DMS79 (cell line): ENCODE measurements around the gene CELF4.

Experiments
- DNase-seq: peaks from one replicate; lab custom pipeline; 2025; lab: John Stamatoyannopoulos, UW

Gene CELF4

DNA sequence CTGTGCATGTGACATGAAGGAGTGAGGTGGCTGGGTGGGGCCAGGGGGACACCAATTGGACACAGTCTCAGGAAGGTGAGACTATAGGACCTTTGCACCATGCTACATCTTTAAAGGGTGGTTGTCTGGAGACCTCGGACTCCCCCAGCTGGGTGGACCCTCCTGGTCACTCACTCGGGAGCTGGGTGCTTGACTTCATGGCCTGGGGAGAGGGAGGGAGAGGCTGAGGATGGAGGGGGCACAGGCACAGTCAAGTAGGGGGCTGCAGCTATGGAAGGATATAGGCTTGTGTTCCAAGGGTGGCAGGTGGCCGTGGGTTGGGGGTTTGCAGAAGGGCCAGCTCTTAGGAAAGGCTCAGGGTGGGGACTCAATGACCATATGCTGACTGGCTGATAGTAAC, 7.1 kb upstream of the CELF4 start:
- no peak for DNase-seq

DNA sequence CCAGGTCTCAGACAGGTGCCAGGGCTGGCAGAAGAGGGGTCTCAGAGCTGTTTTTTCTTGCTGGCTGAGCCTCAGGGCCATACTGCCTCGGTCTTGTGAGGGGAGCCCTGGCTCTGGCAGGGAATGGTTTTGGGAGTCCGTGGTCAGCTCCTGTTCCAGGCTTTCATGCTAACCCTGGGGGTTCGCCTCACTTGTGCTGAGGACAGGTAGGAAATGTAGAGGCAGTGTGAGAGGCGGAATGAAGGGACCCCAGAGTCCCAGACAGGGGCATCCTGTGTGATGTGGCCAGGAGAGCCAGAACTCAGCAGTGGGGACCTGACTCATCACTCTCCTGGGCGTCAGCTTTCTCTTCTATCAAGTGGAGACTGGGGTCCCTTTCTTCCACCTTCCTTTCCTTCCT, 5.7 kb upstream of the CELF4 start:
- no peak for DNase-seq

DNA sequence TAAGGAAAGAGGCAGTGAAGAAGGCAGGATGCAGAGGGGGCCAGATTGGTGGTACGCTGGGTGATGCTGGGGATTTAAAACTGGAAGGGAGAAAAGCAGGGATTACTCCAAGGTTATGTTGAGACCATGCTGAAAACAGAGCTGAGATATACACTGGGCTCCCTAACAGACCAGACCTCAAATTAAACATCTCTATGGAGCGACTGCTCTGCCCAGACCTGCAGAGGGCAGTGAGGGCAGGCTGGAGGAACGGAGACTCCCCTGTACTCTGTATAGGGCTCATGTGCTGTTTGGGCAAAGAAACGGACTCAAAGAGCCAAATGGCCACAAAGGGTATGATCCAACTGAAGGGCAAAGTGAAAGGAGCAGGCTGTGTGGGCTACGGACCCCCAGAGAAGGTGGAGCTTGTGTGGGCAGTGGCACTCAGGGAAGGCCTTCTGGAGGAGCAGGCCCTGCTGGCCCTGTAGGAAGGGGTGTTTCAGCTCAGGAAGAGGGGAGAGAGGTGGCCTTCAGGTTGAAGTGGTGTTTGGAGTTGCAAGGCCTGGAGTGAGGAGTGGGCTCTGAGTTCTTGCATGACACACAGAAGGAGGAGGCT, 4.8 kb upstream of the CELF4 start:
- DNase-seq = peak; percentile 74

DNA sequence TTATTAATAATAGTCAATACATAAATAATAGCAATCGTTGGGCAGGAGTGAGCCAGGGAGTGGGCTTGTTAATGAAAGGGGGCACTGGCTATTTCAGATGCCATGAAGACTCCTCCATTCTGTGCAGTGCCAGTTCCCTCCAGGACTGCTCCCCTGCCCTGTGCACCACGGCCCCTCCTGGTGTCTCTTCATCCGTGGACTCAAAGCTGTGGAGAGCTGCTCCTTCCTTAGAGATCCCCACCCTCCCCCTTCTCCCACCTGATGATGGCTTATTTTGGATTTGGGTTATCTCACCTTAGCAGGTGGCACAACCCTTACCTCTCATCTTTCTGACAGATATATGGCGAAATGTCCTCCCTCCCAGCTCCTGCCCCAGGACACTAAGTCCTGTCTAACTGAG, 3.1 kb upstream of the CELF4 start:
- no peak for DNase-seq

DNA sequence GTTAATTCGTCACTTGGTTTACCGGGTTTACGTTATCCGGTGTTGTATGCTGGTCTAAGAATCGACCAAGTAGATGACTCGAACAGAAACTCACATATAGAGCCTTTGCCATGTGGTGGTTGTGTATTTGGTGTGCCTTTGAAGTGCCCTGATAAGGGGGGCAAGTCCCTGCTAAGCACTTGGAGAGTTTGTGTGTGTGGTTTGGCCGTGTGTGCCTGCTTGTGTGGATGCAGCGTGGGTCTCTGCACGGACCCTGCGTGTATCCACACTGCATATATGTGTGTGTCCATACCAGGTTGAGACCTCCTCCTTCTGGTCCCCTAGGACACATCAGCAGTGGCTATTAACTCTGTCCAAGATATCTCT, 2.4 kb upstream of the CELF4 start:
- peak; percentile 61 for DNase-seq

DNA sequence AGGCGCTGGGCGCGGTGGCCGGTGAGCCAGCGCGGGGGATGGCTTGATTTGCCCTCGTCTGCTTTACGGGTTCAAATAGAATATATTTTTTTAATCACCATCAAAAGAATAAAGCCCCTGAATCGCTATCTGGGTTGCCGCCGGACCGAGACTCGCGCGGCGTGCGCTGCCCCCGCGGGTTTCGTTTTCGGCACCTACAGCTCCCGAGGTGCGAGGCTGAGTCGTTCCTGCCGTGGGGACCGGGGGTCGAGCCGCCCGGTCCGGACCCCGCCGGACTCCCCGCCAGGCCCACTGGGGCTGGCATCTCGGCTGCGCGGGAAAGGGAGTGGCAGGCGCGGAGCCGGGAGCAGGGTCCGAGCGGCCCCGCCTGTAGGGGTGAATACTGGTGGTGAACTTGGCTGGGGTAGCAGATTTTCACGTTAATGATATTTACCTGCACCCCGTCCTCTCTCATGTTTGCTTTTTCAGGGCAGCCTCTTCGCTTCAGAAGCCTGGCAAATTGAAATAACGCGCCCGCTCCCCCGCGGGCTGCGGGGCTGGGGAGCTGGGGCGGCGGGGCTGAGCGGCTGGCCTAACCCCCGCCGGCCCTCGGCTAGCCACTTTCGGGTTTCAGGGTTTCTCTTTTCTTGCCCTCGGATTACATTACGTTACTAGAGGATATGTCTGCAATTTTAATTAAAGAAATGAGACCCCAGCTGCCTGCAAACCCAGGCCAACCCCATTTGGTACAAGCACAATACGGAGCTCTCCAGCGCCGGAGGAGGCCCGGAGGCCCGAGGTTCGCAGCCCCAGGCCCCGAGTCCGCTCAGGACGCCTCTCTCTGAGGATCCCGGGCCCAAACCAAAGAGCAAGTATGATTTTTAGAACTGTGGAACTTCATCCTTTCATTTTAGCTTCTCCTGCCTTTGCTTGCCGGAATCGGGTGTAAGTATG, 1.7 kb upstream of the CELF4 start:
- DNase-seq = peak; percentile 45

DNA sequence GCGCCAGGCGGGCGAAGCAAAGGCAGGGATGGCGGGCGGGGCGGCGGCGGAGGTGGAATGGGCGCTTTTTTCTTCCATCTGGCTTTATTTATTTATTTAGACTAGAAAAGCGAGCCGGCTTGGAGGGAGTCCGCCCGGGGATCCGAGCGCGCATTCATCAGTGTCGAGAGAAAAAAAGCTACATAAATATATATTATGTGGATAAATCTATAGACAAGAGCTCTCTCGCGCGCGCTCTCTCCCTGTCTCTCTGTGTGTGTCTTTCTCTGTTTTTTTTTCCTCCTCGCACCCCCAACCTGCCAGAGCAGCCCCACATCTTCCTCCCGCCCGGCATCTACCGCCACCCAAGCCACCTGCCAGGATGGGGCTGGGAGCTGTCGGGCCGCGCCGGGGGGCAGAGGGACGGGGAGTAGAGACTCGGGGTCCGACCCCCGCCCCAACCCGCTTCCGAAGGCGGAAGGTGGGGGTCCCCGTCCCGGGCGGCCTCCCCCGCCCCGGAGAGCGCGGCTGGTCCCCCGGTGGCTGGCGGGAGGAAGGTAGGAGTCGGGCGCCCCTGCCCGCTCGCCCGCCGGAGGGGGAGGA, 972 bp upstream of the CELF4 start:
- peak; percentile 38 for DNase-seq

DNA sequence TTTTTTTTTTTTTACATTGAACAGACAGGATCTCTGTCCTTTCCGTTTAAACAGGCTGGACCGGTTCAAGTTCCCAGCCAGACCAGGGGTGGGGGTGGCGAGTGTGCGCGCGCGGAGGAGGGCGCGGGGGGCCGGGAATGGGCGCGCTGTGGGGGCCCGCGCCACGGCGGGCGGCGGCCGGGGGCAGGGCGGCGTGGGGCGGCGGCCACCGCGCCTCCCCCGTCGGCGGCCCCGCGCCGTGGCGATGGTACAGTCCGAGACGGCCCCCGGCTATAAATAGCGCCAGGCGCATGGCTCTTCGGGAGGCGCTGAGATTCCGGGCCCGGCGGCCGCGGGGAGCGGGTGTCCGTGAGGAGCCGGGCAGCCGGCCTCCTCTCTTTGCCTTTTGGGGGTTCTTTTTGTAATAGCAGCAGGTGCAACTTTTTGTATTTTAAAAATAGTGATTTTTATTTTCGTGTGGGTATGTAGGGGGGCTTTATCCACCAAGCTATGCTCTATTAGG, 430 bp upstream of the CELF4 start:
- DNase-seq = peak; percentile 89

DNA sequence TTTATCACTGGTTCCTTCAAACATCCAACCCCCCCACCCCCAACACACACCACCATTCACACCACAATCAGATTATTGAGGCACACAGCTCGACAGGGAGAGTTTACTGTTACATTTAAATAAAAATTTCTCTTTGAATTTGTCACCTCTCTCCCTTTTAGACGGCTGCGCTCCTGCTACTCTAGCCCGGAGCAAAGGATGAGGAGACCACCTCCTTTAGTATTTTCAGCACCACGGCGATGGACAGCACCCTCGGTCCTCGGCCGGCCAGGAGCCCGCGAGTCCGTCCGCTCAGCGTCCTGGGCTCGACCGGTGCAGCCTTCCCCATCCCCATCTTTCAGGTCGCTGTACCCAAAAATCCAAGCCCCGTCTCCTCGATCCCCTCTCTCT, 892 bp downstream of the CELF4 start:
- DNase-seq = no peak

DNA sequence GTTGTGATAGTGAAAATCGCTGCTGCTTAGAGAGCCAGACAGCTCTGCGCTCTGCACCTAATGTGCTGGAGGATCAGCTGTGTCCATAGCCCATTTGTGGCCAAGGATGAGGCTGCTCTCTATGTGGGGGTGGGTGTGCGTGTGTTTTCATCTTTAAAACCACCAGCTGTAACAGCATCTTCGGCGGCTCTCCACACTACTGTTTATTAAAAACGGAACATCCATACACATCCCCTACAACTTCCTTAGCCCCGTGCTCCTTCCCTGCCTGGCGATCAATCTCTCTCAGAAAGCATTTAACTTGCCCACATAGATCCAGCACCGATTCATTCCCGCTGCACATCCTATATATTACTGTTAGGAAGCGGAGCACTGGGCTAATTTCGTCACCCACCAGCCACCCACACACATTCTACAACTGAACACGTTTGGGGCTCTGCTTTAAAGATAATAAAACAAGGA, 1.6 kb downstream of the CELF4 start:
- peak; percentile 41 for DNase-seq

DNA sequence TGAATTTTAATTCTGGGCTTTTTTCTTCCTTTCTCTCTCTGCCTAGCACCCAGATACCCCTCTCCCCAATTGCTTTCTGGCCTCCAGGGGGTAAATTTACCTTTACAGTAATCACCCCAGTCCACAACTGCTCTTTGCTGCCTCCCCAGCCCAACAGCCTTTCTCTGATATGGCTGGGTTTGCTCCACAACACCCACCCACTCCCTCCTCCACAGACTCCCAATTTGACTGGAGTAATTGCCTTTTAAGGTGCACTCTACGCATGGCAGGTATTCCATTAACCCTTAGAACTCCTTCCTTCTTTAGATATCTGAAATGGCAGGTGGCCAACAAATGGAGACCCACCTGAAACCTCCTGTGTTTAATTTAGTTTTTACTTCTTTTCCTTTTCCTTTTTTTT, 3.6 kb downstream of the CELF4 start:
- DNase-seq = peak; percentile 12

DNA sequence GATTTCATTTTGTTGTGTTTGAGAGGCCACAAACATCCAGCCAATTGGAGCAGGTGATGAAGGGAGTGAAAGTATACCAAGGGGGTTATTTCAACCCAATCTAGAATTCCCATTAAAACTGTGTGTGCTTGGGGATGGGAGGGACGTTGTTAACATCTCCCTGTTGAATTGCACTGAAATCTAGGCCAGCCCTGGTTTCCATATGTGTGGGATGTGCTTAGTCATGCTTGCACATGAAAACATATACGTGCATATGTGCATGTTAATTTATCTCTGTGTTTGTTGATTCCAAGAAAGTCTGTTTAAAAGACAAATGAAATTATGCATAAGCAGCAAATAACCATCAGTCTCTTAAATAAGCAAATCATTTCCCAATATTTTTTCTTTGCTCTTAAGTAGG, 5.6 kb downstream of the CELF4 start:
- DNase-seq = no peak

DNA sequence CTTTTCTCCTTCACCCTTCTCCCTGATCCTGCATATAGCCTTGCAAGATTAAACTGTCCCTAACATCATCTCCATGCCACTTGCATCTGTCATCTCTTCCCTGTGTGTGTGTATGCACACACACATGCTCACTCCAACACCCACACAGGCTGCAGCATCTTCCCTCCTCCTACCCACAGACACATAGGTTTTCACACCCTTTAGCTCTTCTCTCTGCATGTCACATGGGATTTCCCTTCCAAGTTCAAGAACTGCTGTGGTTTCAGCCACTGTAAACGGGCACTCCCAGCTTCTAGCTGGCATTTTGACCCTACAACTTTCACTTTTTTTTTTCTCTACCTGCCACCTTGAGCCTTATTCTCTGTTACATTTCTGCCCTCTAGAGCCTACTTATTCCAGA, 6.4 kb downstream of the CELF4 start:
- no peak for DNase-seq

DNA sequence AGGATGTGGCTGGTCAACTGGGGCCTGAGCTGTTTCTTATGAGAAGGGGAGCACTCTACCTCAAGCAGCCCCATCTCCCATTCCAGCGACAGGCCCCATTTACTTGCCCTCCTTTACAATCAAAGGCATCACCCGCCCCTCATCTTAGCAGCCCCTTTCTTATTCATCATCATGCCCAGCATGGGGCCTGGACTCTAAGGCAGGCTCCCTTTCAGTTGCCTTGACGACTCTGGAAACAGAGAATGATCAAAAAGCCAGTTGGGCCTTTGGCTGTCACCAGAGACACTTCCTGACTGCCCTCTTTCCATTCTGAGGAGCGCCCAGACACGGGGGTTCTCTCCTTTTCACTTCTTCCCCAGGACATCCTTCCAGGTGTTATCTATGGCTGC, 11.2 kb downstream of the CELF4 start:
- DNase-seq = no peak

DNA sequence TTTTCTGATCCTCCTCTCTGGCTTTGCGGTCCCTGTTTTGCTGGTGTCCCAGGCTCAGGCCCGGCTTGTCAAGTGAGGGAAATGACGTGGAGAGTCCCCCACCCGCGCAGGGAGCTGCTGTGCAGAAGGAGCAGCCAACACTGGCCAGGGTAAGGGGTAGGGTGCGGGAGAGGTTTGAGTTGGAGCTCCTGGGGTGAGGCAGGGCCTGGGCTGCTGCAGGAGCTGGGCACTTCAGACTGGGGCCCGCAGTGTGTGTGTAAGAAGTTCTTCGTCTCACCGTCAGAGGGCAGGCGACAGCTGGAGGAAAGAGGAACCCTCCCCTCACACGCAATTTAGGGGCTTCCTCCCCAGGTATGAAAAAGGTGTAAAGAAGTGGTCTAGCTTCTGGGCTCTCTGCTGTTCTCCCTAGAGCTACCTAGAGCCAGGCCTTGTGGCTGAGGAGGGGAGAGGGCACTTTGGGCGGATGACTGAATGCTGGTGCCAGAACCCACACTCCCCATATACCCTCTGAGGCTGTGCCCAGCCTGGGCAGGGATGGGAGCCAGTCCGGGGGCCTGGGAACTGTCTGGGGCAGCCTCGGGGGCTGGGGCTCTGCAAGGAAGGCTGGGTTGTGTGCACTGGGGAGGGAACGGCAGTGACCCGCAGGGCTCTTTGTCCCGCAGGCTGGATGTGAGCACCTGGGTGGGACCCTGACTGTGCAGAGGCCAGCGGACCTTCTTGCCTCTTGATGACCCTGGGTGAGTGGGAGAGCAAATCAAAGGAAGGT, 11.8 kb downstream of the CELF4 start:
- DNase-seq = no peak

DNA sequence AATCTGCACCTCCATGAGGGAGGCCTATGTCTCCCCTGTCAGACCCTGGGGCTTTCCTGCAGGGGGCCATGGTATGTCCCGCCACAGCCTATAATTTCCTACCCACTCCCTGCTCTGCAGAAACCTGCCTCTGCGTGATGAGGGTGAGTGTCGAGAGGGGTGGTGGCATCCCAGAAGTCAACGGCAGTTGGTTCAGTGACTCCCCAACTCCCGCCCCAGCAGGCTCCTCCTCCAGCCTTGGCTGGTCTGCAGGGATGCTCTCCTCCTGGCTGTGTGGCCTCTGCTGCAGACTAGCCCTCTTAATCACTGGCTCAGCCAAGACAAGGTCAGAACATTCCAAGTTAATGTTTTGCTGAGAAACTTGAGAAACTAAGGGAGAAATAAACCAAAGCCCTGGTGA, 13.3 kb downstream of the CELF4 start:
- DNase-seq = no peak

DNA sequence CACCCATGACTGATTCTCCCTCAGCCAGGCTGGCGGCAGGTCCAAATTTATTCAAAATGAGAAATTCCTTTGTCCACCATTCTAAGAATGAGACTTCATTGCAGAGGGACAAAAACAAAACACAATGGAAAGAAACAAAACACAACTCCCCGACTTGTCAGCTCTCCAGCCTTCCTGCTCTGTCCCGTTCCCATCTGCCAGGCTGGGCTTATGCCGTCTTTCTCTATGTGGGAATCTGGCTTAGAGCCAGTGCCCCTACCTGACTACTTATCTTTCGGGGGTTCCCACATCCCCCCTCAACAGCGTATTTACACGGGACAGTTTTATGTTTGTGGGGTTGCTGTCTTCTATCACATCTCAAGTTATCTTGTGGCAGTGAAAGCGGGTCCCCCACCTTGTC, 13.8 kb downstream of the CELF4 start:
- DNase-seq = no peak

DNA sequence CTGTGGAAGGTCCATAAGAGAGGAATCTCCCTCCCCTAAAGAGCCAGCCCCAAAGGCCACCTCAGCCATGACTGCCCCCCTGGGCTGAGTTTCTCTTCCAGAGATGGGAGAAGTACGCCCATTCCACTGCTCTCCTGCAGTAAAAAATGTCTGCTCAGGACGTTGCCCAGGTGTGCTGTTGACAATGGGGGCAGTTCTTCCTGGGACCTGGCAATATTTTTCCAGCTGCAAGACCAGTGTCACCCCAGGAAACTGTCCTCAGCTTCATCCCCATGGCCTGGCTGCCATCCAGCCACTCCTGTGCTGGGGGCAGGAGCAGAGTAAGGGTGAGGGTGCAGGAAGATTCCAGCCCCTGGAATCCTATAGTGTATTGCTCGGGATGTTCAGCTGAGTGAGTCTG, 14.3 kb downstream of the CELF4 start:
- no peak for DNase-seq

DNA sequence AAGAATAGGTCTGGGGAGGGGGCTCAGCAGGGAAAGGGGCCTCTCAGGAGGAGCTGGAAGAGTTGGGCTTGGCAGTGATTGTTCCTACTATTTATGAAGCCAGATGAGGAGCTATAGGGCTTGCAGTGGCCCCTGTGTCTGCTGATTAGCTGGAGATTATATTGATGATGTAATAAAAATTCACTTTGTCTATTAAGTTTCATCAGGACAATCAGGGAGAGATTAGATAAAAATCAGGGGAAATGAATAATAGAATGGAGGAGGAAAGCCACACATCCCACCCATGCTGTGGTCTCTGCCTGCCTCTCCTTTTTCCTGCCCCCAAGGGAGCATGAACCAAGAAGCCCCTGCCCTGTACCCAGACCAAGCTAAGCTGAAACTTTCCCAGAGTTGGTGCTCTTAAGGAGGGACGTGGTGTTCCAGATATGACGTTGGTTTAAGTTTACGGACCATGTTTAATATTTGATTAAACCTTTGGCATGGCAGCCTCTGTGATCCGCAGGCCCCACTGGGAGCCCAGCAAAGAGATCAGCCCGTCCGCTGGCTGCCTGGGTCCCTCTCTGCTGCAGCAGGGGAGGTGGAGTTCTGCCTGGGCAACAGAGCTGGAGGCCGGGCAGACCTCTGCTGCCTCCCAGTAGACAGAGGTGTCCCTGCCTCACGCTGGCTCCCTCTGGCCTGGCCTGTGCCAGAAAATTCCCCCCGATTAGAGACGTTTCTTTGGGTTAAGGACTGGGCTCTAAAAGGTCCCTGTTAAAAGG, 15.3 kb downstream of the CELF4 start:
- no peak for DNase-seq

DNA sequence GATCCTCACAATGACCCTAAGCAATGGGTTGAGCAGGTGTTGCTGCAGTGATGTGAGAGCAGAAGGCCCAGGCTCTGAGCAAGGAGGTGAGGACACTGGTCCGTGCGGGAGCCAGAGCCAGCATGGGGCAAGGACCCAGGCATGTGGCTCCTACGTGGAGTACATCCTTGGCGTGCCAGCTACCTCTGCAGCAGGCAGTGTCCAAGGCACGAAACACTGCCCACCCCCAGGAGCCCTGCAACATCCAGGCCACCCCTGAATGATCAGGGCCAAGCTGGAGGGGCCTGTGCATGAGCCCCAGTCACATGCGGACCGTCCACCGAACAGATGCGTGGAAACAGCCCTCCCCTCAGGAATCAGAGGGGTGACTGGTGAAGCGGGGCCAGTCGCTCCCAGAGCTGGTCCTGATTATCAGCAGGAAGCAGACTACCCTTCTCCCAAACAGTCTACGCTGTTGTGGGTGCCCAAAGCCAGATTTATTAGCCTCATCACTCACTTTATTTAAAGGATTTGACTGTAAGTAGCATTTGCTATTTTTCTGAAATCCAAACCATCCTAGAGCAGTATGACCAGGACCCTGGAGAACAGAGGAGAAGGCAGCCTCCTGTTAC, 16.8 kb downstream of the CELF4 start:
- no peak for DNase-seq

DNA sequence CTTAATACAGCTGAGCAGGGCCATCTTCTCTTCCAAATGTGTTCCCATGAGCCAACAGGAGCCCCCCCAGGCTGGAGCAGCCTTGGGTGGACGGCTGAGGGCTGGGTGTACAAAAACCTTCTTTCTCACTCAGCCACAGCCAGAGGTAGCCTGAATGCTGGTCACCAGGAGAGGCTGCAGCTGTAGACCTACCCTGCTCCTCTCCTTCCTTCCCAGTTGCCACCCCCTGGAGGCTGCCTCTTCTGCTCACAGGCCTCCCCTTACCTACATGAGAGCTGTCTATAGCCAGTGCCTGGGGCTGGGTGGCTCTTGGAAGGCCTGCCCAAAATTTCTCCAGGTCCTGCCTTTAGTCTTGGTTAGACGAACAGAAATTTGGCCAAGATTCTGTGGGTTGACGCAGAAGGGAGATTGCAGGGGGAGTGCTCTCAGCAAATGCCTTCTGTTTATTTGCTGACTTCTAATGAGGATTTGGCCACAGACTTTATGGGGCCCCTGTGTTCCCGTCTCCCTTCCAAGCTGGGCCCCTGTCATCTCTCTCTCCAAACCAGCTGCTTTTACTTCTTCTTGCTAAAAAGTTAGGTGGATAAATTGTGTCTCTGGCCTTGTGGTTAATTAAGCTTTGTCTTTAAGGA, 18.3 kb downstream of the CELF4 start:
- DNase-seq = no peak
